Esophagus muscularis mucosa (tissue), 4 donors: ENCODE results near the gene C16orf90. TPM values are rescaled to one million over a fixed set of nuclear protein-coding genes. Genes with fewer than 3 reads are reported as not detected.
"Not testable (repeated sequence)": the region's sequence is repeated elsewhere in the genome, so short reads cannot be mapped to it uniquely, and the experiment has no call there.

Experiments used
- DNase-seq: peaks from one replicate; pipeline ENCODE4 v3.0.0-alpha.2; 2017; ENCODE audit errors: extremely low spot score
- H3K27ac ChIP-seq, 4 donors: fragments of 200-600 bp; sonication (generic); replicated peaks in 1 of 4; 1 replicate in 3 of 4; 2 replicates in 1 of 4; pipeline ENCODE4 v1.5.1; 2016 to 2019; ENCODE audit warnings: mild to moderate bottlenecking in 1 of 4
- H3K27me3 ChIP-seq, 4 donors: fragments of 200-600 bp; sonication (generic); one replicate each; pipeline versions ENCODE4 v1.5.1 to v1.6.0; 2016 to 2019
- H3K36me3 ChIP-seq, 4 donors: fragments of 200-600 bp; sonication (generic); one replicate each; pipeline ENCODE4 v1.5.1; 2016 to 2019
- H3K4me1 ChIP-seq, 4 donors: fragments of 200-600 bp; sonication (generic); one replicate each; pipeline ENCODE4 v1.5.1; 2016 to 2019
- H3K4me3 ChIP-seq, 4 donors: fragments of 200-600 bp; sonication (generic); 1 replicate in 2 of 4; 2 replicates in 2 of 4; pipeline ENCODE4 v1.5.1; 2016 to 2019; ENCODE audit warnings: mild to moderate bottlenecking in 4 of 4, moderate library complexity in 1 of 4
- H3K9me3 ChIP-seq, 4 donors: fragments of 200-600 bp; sonication (generic); 1 replicate in 3 of 4; 2 replicates in 1 of 4; pipeline ENCODE4 v1.5.1; 2016 to 2019
- EP300 ChIP-seq: sonication (generic); formaldehyde crosslinking; IDR thresholded peaks from one replicate; pipeline ENCODE4 v1.6.1; 2017; ENCODE audit warnings: antibody characterized with exemption
- POLR2A ChIP-seq: fragments of 450-650 bp; IDR thresholded peaks from one replicate; pipeline ENCODE4 v1.6.1; 2017; ENCODE audit warnings: antibody characterized with exemption, moderate library complexity, mild to moderate bottlenecking, low read depth
- POLR2AphosphoS5 ChIP-seq, 2 donors: sonication (generic); formaldehyde crosslinking; IDR thresholded peaks; one replicate each; pipeline ENCODE4 v1.6.1; 2017; ENCODE audit warnings: antibody characterized with exemption in 2 of 2
- WGBS: methylation state at CpG from one replicate; pipeline ENCODE4 v1.1.5; 2018; 5-methylcytosine and 5-hydroxymethylcytosine counted together
- intact Hi-C: fragments of 100-400 bp; cut with DNase I; formaldehyde crosslinking; loops from one replicate; pipeline ENCODE4 v1.15.1; 2023
- total RNA-seq, 4 donors: library from RNA; depleted of rRNA; stranded (reverse); fragments of >200 nt; gene quantifications; one replicate each; pipeline versions ENCODE4 v1.1.0 to v1.2.1, GENCODE V29; 2016
- TF ChIP-seq, protein P1 (sequence below), 3 experiments: fragments of 200-600 bp in 2 of 3; fragments of 450-650 bp in 1 of 3; sonication (generic) in 2 of 3; IDR thresholded peaks; one replicate each; pipeline ENCODE4 v1.5.1; 2017 to 2019; ENCODE audit warnings: antibody characterized with exemption in 3 of 3, mild to moderate bottlenecking in 2 of 3, moderate library complexity in 1 of 3

The C16orf90 gene
- total RNA-seq, 4 donors from 2014 or later, result not detected

DNA sequence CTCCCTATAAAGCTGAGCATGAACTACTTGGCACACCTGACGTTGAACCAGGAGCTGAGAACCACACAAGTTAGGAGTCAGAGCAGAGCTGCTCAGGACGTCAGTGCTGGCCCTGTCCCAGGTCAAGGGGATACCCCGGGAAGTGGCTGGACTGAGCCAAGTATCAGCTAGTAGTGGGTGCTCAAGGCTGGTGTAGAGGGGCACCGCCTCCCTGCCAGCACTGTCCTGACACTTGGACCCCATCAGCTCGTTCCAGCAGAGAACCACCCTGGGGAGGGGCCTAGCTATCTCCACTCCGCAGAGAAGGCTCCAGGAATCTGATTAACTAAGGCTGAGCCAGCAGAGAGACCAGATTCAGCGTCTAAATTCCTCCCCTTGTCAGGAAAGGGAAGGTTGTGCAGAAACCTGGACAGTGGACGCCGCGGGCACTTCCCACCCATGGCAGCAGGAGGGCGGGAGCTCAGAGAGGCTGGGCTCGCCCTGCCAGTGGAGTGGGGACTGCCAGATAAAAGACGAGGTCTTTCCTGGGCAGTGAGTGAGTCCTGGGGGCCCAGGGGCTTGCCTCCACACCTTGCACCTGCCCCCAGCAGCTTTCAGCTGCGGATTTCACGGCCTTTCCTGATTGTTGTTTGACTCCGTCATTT lies 21.0 kb downstream of the C16orf90 start:
- intact Hi-C loops, result no loop called here
- TF ChIP-seq, protein P1, sequence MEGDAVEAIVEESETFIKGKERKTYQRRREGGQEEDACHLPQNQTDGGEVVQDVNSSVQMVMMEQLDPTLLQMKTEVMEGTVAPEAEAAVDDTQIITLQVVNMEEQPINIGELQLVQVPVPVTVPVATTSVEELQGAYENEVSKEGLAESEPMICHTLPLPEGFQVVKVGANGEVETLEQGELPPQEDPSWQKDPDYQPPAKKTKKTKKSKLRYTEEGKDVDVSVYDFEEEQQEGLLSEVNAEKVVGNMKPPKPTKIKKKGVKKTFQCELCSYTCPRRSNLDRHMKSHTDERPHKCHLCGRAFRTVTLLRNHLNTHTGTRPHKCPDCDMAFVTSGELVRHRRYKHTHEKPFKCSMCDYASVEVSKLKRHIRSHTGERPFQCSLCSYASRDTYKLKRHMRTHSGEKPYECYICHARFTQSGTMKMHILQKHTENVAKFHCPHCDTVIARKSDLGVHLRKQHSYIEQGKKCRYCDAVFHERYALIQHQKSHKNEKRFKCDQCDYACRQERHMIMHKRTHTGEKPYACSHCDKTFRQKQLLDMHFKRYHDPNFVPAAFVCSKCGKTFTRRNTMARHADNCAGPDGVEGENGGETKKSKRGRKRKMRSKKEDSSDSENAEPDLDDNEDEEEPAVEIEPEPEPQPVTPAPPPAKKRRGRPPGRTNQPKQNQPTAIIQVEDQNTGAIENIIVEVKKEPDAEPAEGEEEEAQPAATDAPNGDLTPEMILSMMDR (IDR thresholded peaks at IDR 0.05), result no peak
- no peak for TF ChIP-seq POLR2AphosphoS5 (IDR thresholded peaks at IDR 0.05)
- TF ChIP-seq EP300, result no peak
- no peak for TF ChIP-seq POLR2A
- WGBS, result 83% methylated on average over 16 of the region's 16 CpGs
- Histone ChIP-seq H3K36me3 (peaks cover 0 to 30% (median 25%) of the 10 kb centered on the region in 4 donors), H3K27ac (no peak overlapping the region), H3K4me3 (no peak overlapping the region), H3K9me3 (no peaks in the 10 kb centered on the region), H3K4me1 (peaks cover 0 to 45% (median 24%) of the 10 kb centered on the region in 4 donors), H3K27me3 (no peaks in the 10 kb centered on the region)
- DNase-seq, result no peak

DNA sequence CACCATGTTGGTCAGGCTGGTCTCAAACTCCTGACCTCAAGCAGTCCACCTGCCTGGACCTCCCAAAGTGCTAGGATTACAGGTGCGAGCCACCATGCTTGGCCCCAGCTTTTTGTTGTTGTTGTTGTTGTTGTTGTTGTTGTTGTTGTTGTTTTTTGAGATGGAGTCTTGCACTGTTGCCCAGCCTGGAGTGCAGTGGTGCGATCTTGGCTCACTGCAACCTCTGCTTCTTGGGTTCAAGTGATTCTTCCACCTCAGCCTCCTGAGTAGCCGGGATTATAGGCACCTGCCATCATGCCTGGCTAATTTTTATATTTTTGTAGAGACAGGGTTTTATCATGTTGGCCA lies 21.7 kb downstream of the C16orf90 start:
- H3K4me3 ChIP-seq, DNase-seq, intact Hi-C loops, H3K27me3 ChIP-seq, H3K27ac ChIP-seq, H3K9me3 ChIP-seq: not testable (repeated sequence)
- Histone ChIP-seq H3K36me3 (peaks cover 0 to 23% (median 18%) of the 10 kb centered on the region in 4 donors), H3K4me1 (peaks cover 5 to 45% (median 31%) of the 10 kb centered on the region in 4 donors)
- 78% methylated on average over 3 of the region's 3 CpGs for WGBS

DNA sequence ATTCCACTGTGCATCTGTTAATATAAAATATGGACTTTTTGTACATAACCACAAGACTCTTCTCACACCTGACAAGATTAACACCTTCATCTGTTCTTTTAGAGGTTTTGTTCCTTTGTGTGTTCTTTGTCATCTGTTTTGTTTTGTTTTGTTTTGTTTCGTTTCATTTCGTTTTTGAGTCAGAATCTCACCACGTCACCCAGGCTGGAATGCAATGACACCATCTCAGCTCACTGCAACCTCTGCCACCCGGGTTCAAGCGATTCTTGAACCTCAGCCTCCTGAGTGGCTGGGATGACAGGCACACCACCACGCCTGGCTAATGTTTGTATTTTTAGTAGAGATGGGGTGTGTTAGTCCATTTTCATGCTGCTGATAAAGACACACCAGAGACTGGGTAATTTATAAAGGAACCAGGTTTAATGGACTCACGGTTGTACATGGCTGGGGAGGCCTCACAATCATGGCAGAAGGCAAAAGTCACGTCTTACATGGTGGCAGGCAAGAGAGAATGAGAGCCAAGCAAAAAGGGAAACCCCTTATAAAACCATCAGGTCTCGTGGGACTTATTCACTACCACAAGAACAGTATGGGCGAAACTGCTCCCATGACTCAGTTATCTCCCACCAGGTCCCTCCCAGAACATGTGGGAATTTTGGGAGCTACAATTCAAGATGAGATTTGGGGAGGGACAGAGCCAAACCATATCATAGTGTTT lies 22.3 kb downstream of the C16orf90 start:
- Histone ChIP-seq H3K27me3 (no peaks in the 10 kb centered on the region), H3K9me3 (no peaks in the 10 kb centered on the region), H3K36me3 (peaks cover 0 to 20% (median 15%) of the 10 kb centered on the region in 4 donors), H3K4me3 (no peak overlapping the region), H3K4me1 (peaks cover 11 to 47% (median 36%) of the 10 kb centered on the region in 4 donors), H3K27ac (no peak overlapping the region)
- 82% methylated on average over 10 of the region's 10 CpGs for WGBS
- intact Hi-C loops, result no loop called here
- TF ChIP-seq POLR2AphosphoS5 (IDR thresholded peaks at IDR 0.05), result no peak
- TF ChIP-seq, protein P1 (IDR thresholded peaks at IDR 0.05), result no peak
- TF ChIP-seq POLR2A, result no peak
- no peak for TF ChIP-seq EP300
- no peak for DNase-seq

DNA sequence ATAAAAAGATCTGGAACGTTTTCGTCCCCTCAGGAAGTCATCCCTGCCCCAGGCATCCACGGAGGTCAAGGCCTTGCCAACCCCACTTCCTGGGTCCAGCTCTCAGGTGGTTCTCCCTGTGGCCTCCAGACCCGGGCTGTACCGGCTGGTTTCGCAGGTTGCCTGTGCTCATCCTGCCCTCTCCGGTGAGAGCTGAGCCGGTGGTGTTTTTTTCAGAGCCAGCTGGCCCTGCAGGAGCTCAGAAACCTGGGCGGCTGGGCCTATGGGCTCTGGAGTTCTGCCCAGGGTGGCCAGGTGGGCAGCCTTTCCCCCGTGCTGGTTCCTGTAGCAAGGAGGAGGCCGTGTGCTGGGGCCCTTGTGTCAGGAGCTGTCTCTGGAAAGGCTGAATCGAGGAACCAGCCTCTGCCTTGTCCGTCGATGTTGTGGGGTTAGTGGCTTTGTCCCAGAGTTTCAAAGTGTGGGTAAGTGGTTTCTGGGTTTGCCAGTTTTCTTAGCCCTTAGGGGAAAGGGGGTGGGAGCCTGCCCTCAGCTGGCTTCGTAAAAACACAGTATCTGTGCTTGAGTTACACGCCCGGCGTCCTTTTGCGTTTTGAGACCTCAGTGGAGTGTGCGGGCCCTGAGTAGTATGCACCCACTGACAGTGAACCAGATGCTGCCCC lies 23.6 kb downstream of the C16orf90 start:
- Histone ChIP-seq H3K27me3 (no peaks in the 10 kb centered on the region), H3K36me3 (peaks cover 0 to 20% (median 15%) of the 10 kb centered on the region in 4 donors), H3K9me3 (no peaks in the 10 kb centered on the region), H3K4me3 (no peak overlapping the region), H3K4me1 (peaks cover 20 to 60% (median 50%) of the 10 kb centered on the region in 4 donors), H3K27ac (no peak overlapping the region)
- no peak for DNase-seq
- TF ChIP-seq, protein P1 (IDR thresholded peaks at IDR 0.05), result no peak
- no peak for TF ChIP-seq POLR2A
- TF ChIP-seq EP300, result no peak
- TF ChIP-seq POLR2AphosphoS5 (IDR thresholded peaks at IDR 0.05), result no peak
- intact Hi-C loops, result no loop called here
- 88% methylated on average over 20 of the region's 20 CpGs for WGBS

DNA sequence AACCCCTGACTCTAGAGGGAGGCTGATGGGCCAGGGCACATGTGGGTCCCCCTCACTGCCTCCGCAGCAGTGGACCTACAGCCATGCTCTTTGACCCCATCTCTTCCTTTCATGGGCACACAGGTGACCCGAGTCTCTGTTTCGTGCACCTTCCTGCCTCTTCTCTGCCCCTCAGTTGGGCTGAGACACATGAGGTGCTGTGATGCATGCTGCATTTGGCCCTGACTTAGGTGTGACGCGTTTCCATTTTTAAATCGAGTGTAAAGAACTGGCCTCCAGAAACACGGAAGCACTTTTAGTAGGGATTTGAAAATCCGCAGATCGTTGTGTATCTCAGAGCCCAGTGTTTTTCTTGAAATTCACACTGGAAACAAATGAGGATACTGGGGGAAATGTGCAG lies 24.6 kb downstream of the C16orf90 start:
- H3K27ac ChIP-seq, result no peak overlapping the region
- H3K36me3 ChIP-seq, result peaks cover 0 to 25% (median 17%) of the 10 kb centered on the region in 4 donors
- peaks cover 23 to 61% (median 54%) of the 10 kb centered on the region in 4 donors for H3K4me1 ChIP-seq
- H3K9me3 ChIP-seq, result no peaks in the 10 kb centered on the region
- TF ChIP-seq, protein P1 (IDR thresholded peaks at IDR 0.05), result no peak
- H3K27me3 ChIP-seq, result no peaks in the 10 kb centered on the region
- DNase-seq, result no peak
- intact Hi-C loops, result no loop called here
- no peak overlapping the region for H3K4me3 ChIP-seq
- 89% methylated on average over 9 of the region's 9 CpGs for WGBS
